ENCODE data around the gene SDR39U1.
A peak's percentile ranks its signal among the peaks of the same experiment; 100 is the strongest.
"Not testable (repeated sequence)": the region's sequence is repeated elsewhere in the genome, so short reads cannot be mapped to it uniquely, and the experiment has no call there.

Gene SDR39U1, protein sequence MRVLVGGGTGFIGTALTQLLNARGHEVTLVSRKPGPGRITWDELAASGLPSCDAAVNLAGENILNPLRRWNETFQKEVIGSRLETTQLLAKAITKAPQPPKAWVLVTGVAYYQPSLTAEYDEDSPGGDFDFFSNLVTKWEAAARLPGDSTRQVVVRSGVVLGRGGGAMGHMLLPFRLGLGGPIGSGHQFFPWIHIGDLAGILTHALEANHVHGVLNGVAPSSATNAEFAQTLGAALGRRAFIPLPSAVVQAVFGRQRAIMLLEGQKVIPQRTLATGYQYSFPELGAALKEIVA

DNA sequence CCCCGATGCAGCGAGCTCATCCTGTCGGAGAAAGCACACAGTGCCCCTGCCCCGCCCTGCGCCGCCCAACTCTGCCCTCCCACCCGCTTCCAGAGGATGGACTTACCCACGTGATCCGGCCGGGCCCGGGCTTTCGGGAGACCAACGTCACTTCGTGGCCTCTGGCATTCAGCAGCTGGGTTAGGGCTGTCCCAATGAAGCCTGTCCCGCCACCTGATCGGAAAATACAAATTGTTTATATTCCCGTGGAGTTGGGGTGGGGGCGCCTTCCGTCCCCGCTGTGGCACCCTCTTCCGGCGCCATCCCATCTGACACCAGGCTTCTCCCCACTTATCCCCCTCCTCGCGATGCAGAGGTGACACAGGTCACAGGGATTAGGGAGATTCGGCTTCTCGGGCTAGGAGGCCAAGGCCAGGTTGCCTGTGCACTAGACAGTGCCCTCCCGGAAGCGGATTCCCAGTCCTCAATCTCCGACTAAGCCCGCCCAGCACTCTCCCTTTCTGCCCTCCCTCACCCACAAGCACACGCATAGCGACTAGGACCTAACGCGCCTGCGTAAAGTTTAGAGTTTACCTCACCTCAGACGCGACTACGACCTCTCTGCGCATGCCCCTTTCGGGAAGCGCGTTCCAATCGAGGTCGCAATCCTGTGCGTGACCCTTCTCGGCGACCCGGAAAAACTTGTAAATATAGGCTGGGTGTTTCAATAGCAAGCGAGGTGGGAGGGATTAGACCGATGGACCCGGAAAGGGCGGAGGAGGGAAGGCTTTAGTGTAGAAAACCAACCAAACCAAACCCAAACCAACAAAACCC lies at the start of gene SDR39U1:
TSS of gene SDR39U1 (minus strand) at position 537 of the 813 bp plus-strand sequence. CDS start at position 530, 7 bp downstream.
- DNase-seq (ENCODE audit: low read depth), result peak; percentile 99

DNA sequence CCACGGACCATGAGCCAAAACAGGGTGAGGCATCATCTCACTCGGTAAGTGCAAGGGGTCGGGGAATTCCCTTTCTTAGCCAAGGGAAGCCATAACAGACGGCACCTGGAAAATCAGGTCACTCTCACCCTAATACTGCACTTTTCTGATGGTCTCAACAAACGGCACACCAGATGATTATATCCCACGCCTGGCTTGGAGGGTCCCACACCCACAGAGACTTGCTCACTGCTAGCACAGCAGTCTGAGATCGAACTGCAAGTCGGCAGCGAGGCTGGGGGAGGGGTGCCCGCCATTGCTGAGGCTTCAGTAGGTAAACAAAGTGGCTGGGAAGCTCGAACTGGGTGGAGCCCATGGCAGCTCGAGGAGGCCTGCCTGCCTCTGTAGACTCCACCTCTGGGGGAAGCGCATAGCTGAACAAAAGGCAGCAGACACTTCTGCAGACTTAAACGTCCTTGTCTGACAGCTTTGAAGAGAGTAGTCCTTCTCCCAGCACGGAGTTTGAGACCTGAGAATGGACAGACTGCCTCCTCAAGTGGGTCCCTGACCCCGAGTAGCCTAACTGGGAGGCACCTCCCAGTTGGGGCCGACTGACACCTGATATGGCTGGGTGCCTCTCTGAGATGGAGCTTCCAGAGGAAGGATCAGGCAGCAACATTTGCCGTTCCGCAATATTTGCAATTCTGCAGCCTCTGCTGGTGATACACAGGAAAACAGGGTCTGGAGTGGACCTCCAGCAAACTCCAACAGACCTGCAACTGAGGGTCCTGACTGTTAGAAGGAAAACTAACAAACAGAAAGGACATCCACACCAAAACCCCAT lies 49.2 kb upstream of the SDR39U1 start:
- not testable (repeated sequence) for DNase-seq (ENCODE audit: low read depth)

DNA sequence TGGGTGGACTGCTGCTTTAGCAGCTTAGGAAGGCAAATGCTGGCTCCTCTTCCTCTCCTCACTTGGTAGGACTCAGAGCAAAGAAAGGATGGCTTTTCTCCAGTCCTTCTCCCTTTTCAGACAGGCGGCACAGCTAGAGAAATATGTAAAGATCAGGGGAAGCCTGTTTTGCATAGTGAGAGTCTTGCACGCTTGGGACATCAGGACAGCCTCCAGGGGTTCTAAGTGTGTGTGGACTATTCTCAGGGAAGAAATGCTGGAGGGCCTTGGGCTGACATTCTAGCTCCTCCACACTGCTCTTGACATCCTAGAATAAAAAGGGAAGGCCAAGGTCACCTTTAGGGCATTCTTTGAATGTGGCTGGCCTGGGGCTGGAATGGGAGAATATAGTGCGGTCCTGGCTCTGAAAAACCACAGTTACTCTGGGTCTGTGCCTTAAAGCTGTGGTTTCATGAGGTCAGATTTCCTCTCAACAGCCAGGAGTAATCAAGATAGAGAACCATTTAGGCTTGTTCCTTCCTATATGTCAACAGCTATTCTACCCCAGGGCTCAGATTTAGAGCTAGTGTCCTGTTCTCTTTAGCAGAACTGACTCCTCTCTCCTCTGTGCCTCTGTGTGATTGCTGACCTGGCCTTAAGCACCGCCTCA lies 41.2 kb upstream of the SDR39U1 start:
- peak; percentile 54 for DNase-seq (ENCODE audit: low read depth)

DNA sequence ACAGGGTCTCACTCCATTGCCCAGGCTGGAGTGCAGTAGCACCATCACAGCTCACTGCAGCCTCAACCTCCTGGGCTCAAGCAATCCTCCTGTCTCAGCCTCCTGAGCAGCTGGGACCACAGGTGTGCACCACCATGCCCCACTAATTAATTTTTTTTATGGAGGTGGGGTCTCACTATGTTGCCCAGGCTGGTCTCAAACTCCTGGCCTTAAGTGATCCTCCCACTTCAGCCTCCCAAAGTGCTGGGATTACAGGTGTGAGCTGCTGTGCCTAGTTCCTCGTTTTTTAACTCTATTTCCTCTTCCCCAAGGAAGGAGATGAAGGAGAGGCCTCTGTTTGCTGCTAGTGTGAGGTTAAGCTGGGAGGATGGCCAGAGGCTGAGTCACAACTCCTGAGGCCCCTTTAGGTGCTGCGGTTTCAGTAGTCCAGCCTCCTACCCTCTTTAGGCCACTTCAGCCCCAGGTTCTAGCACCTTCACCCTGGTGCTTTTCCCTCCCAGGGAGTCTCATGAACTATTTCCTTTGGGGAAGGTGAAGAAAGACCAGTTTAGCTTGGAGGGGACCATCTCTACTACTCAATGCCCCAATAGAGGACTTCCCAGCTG lies 40.2 kb upstream of the SDR39U1 start:
- peak; percentile 71 for DNase-seq (ENCODE audit: low read depth)

DNA sequence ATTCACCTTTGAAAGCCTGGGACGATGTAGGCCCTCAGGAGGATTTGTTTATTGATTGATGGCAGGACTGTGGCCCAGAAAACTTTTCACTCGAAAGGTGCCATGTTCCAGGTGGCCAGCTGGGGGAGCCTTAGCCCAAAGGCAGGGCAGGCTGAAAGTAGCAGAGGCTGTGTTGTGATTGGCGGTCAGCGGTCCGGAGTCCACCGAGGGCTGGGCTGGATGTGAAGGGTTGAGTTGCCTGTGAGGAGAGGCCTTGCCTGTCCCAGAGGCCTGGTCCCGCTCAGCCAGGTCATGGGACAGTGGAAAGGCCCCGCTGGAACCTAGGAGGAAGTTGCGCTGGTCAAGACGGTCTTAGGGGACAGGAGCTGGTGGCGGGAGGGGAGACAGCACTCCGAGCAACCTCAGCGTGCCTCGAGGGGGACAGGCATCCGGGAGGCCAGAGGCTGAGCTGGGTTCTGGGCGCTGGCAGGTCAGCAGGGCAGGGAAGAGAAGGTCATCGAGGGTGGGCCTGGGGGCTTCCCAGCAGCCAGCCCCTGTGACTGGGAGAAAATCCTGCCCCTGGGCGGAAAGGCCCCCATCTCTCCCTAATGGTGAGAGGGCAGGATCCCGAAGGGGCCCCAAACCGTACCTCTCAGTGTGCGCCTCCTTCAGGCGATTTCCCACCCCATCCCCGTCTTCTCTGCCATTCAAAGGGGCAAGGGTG lies 39.2 kb upstream of the SDR39U1 start:
- peak; percentile 27 for DNase-seq (ENCODE audit: low read depth)

DNA sequence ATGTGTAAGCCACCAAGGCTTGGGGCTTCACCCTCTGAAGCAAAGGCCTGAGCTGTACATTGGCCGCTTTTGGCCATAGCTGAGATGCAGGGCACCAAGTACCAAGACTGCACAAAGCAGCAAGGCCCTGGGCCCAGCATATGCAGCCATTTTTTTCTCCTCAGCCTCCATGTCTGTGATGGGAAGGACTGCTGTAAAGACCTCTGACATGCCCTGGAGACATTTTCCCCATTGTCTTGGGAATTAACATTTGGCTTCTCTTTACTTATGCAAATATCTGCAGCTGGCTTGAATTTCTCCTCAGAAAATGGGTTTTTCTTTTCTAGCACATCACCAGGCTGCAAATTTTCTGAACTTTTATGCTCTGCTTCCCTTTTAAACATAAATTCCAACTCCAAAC lies 37.4 kb upstream of the SDR39U1 start:
- not testable (repeated sequence) for DNase-seq (ENCODE audit: low read depth)

DNA sequence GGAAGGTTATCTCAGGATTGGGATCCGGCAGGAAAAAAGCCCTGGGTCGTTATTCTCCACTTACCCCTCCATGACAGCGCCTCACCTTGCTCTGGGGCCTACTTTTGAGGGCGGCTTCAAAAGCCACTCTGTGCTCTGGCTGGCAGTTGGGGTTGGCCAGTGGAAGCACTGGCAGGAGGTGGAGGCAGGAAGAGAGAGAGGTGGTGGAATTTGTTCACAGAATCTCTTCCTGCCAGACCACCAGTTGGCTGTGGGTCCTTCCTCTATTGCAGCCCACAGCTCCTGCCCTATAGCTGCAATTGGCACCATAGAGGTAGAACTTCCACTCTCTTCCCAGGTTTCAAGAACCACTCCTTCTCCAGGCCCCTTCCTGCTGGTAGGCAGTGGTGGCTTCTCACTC lies 32.7 kb upstream of the SDR39U1 start:
- DNase-seq (ENCODE audit: low read depth), result no peak

DNA sequence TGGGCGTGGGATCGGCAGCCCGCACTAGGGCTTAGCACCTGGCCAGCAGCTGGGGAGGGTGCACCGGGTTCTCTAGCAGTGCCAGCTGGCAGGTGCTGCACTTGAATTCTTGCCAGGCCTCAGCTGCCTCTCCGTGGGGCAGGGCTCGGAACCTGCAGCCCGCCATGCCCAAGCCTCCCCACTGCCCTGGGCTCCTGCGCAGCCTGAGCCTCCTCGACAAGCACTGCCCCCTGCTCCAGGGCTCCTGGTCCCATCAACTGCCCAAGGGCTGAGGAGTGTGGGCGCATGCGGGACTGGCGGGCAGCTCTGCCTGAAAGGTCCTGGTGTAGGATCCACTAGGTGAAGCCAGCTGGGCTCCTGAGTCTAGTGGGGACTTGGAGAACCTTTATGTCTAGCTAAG lies 30.6 kb upstream of the SDR39U1 start:
- no peak for DNase-seq (ENCODE audit: low read depth)

DNA sequence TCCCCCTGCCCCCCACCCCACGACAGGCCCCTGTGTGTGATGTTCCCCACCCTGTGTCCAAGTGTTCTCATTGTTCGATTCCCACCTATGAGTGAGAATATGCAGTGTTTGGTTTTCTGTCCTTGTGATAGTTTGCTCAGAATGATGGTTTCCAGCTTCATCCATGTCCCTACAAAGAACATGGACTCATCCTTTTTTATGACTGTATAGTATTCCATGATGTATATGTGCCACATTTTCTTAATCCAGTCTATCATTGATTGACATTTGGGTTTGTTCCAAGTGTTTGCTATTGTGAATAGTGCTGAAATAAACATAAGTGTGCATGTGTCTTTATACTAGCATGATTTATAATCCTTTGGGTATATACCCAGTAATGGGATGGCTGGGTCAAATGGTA lies 27.9 kb upstream of the SDR39U1 start:
- not testable (repeated sequence) for DNase-seq (ENCODE audit: low read depth)

DNA sequence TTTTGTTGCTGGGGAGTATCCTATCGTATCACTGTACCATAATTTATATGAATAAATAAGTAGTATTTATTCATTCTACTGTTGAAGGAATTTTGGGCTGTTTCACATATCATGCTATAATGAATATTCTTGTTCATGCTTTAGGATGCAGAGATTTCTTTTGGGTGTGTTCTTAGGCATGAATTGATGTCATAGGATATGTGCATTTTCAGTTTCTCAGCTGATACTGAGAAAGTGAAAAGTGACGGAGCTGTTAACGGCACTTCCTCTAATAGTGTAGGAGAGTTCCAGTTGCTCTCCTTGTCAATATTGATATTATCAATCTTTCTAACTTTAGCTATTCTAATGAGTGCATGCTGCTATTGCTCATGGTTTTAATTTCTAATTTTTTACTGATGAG lies 23.2 kb upstream of the SDR39U1 start:
- no peak for DNase-seq (ENCODE audit: low read depth)

DNA sequence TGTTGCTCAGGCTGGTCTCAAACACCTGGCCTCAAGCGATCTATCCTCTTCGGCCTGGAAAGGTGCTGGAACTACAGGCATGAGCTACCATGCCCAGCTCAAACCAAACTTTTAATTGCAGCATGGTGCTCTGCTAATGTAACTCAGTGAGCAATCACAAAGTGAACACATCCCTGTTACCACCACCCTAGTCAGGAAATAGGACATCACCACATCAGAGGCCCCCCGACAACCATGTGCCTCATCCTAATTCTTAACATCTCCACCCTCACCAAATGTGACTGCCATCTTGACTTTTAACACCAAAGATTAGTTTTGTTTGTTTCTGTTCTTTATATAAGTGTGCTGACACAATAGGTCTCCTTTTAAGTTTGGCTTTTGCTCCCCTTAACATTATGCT lies 22.8 kb upstream of the SDR39U1 start:
- DNase-seq (ENCODE audit: low read depth), result no peak

DNA sequence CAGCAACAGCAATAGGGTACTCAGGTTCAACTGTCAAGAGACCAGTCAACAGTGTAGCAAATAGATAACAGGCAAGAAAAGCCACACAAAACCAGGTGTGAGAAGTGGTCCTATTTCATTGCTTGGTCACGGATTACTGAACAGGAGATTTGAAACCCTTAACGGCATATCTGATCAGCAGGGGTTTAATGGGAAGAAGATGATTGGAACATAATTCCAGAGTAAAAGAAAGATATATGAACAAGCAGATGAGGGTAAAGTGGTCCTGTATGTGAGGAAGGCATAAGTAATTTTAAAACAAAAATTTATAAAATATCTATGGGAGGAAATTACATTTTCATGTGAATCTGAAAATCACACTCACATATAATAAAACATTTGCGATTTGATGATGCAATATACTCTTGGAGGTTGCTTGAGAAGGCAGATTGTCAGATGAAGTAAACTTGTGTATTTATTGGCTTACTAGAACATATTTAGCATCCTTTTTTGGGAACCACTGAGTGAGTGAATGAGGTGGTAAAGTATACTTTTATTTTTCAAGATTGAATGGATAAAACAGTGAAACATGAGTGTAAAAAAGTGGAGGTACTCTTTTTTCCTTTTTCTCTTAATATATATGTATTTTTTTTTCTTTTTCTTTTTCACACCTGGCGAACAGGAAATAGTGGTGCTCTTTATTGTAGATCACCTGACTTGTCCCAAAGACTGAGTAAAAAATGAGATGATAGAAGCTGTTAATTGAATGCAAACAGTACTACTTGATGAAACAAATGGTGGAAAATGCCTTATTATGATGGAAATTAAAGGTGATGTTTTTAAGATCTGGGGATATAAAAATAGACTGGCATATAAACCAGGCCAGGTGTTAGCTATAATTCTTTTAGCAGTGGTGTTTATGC lies 21.6 kb upstream of the SDR39U1 start:
- no peak for DNase-seq (ENCODE audit: low read depth)

DNA sequence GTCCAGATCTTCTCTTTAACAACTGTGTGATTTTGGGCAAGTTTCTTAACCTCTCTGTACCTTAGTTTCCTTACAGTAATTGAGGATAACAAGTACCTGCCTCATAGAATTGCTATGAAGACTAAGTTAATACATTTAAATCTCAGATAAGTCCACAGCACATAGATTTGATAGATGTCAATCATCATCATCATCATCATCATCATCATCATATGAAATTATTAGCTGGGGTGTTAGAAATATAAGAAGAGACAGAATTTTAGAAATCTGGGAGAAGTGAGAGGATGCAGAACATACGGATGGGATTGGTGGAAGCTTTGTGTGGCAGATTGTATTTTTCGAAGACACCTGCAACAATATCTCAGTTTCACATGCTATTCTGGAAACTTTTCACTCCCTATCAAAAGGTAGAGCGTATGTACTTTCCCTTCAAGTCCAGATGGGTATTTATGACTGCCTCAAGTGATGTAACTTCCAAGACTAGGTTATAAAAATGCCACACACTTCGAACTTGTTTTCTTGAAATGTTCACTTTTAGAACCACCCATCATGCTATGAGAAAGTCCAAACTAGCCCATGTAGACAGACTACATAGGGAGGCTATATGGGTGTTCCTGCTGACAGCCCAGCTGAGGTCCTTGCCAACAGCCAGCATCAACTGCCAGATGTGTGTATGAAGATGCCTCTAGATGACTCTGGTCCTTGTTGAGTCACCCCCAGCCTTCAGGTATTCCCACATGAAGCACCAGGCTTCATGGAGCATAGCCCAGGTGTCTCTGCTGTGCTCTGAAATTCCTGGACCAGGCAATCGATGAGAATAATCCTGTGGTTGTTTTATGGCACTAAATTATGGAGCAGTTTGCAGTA lies 20.7 kb upstream of the SDR39U1 start:
- no peak for DNase-seq (ENCODE audit: low read depth)

DNA sequence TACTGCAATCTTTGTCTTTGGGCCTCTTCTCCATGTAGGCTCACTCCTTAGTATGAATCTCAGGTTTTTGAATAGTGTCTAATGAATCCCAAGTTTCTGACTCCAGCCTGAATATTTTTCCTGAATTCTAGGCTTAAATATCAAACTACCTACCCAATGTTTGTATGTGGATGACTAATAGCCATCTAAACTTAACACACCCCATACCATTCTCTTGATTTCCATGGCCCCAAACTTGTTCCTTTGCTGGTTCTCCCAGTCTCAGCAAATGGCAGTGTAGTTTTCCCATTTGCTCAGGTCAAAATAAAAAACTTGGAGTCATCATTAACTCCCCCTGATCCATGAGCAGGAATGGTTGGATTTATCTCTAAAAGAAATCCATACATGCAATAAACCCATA lies 18.8 kb upstream of the SDR39U1 start:
- DNase-seq (ENCODE audit: low read depth), result no peak

DNA sequence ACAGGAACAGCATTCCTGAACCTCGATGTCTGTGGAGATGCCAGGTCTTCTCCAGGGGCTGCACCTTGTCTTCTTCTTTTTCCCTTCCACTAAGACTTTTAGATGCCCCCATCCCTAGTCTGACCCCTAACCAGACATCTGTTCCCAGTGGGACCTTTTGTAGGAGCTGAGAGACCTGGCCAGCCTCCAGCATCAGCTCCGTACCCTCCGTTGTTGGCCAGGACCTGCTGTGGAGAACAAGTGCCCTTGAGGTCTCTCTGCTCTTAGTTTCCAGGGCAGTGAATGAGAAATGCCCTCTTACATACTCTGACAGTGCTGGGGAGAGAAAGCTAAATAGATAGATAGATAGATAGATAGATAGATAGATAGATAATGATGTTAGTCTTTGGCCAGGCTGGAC lies 16.8 kb upstream of the SDR39U1 start:
- DNase-seq (ENCODE audit: low read depth), result no peak

DNA sequence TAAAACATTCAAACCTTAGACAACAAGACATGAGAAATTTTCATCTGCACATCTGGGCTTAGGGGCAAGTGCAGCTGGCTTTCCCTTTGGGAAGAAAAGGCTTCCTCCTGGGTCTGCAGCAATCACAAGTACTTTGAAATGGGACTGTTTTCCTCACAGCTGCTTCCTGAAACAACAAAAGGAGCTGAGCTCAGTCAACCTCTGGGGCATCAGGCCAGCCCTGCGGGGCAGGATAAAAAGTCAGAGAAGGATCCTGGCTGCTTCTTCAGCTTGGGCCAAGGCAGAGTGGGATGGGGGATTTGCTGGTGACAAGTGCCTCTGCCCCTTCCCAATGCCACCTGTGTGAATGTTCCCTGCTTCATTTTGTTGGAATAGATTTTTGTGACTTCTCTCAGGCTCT lies 16.2 kb upstream of the SDR39U1 start:
- no peak for DNase-seq (ENCODE audit: low read depth)

DNA sequence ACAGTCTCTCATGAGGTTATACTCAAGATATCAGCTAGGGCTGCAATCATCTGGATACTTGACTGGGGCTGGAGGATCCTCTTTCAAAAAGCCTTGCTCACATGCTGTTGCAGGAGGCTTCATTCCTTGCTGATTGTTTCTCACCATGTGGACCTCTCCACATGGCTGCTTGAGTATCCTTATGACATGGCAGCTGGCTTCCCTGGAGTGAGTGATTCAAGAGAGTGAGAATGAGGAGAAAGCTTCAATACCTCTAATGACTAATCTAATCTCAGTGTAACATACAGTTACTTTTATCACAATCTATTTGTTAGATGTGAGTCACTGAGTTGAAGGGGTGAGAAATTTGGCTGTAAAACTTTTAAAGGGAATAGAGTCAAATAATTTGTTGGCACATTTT lies 14.4 kb upstream of the SDR39U1 start:
- peak; percentile 10 for DNase-seq (ENCODE audit: low read depth)

DNA sequence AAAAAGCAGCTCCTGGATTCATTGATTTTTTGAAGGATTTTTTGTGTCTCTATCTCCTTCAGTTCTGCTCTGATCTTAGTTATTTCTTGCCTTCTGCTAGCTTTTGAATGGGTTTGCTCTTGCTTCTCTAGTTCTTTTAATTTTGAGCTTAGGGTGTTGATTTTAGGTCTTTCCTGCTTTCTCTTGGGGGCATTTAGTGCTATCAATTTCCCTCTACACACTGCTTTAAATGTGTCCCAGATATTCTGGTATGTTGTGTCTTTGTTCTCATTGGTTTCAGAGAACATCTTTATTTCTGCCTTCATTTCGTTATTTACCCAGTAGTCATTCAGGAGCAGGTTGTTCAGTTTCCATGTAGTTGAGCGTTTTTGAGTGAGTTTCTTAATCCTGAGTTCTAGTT lies 8.3 kb upstream of the SDR39U1 start:
- not testable (repeated sequence) for DNase-seq (ENCODE audit: low read depth)

DNA sequence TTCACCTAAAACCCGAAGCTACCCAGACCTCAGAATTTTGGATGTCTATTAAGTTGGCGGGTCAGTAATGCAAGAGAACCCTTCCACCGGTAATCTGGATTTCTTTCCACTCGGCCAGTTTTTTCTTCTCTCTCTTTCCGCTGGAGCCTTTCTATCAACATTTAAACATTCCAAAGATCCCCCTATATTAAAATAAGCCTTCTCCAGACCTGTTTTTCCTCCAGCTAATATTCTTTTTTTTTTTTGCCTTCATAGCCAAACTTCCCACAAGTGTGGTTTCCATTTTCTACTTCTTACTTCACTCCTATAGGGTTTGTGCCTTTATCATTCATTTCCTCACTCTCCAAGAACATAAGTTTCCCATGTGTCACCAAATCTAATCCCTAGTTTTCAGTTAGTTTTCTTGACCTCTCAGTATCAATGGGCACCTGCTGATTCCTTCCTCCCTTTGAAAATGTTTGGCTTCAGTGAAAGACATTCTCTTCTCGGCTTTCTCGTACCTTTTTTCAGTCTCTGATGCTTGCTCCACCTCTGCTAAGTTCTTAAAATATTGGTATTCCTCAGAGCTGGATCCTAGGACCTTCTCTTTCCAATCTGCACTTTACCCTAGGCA lies 583 bp upstream of the SDR39U1 start:
- DNase-seq (ENCODE audit: low read depth), result peak; percentile 21
